HEK293 (cell line): Measurements from ENCODE around the gene PA2G4.

Experiments
- CTCF ChIA-PET: fragments of 350-600 bp; formaldehyde crosslinking; extraction: SDS; loops from one replicate; lab custom pipeline; 2021; ENCODE audit warnings: antibody characterized with exemption; lab: Yijun Ruan, JAX
- POLR2A ChIA-PET: fragments of 300-600 bp; formaldehyde crosslinking; extraction: SDS; loops from one replicate; lab custom pipeline; 2020; ENCODE audit warnings: antibody characterized with exemption, inconsistent platforms; lab: Yijun Ruan, JAX
- H3K27ac ChIP-seq: fragments of 200-500 bp; sonication (Bioruptor generic); 2 replicates; pipeline ENCODE4 v1.5.1; 2014; ENCODE audit warnings: low read depth, low read length, control low read depth, inconsistent platforms; ENCODE audit errors: extremely low read depth
- H3K36me3 ChIP-seq, 2 experiments: fragments of 200-500 bp in 1 of 2; sonication (Bioruptor generic) in 1 of 2; 1 replicate in 1 of 2; 2 replicates in 1 of 2; pipeline ENCODE4 v1.5.1; 2014 to 2017; ENCODE audit warnings: inconsistent platforms in 2 of 2, low read length in 2 of 2; ENCODE audit not compliant: control insufficient read depth in 2 of 2, insufficient read depth in 1 of 2
- H3K4me1 ChIP-seq: fragments of 200-500 bp; sonication (Bioruptor generic); 2 replicates; pipeline ENCODE4 v1.5.1; 2014; ENCODE audit warnings: mild to moderate bottlenecking, low read length, inconsistent platforms; ENCODE audit not compliant: control insufficient read depth, insufficient read depth
- H3K4me3 ChIP-seq: 2 replicates; pipeline ENCODE4 v1.5.1; 2011; ENCODE audit warnings: low read depth, mild to moderate bottlenecking, control low read depth, low read length, moderate library complexity
- H3K9me3 ChIP-seq: fragments of 200-500 bp; sonication (Bioruptor generic); 2 replicates; pipeline ENCODE4 v1.5.1; 2014; ENCODE audit warnings: low read depth, low read length, inconsistent platforms; ENCODE audit not compliant: control insufficient read depth, insufficient read depth
- GLIS2 ChIP-seq: fragments of 450-650 bp; formaldehyde crosslinking; IDR thresholded peaks from 2 replicates; pipeline ENCODE4 v1.5.1; 2016; ENCODE audit warnings: missing biosample characterization, missing genetic modification characterization
- INSM2 ChIP-seq: fragments of 450-650 bp; formaldehyde crosslinking; IDR thresholded peaks from 2 replicates; pipeline ENCODE4 v1.5.1; 2016; ENCODE audit warnings: missing biosample characterization, missing genetic modification characterization
- KLF10 ChIP-seq: fragments of 450-650 bp; IDR thresholded peaks from 2 replicates; pipeline ENCODE4 v1.5.1; 2018; ENCODE audit warnings: missing biosample characterization, mild to moderate bottlenecking, missing genetic modification characterization
- REPIN1 ChIP-seq: fragments of 450-650 bp; formaldehyde crosslinking; IDR thresholded peaks from 2 replicates; pipeline ENCODE4 v1.5.1; 2017; ENCODE audit warnings: missing biosample characterization, missing genetic modification characterization, low read depth
- TRIM28 ChIP-seq: IDR thresholded peaks from 2 replicates; pipeline ENCODE4 v1.6.1; 2011; ENCODE audit warnings: low read length, control low read depth, borderline replicate concordance
- TSHZ1 ChIP-seq: fragments of 450-650 bp; formaldehyde crosslinking; IDR thresholded peaks from 2 replicates; pipeline ENCODE4 v1.5.1; 2016; ENCODE audit warnings: missing biosample characterization, missing genetic modification characterization, borderline replicate concordance
- ZBTB1 ChIP-seq: fragments of 450-650 bp; formaldehyde crosslinking; IDR thresholded peaks from 2 replicates; pipeline ENCODE4 v1.5.1; 2016; ENCODE audit warnings: missing biosample characterization, missing genetic modification characterization
- ZBTB49 ChIP-seq: fragments of 450-650 bp; formaldehyde crosslinking; IDR thresholded peaks from 2 replicates; pipeline ENCODE4 v1.5.1; 2016; ENCODE audit warnings: missing biosample characterization, missing genetic modification characterization, low read depth
- ZFHX2 ChIP-seq: fragments of 450-650 bp; formaldehyde crosslinking; conservative IDR thresholded peaks from 2 replicates; pipeline ENCODE4 v1.5.1; 2016; ENCODE audit warnings: missing biosample characterization, missing genetic modification characterization
- ZNF18 ChIP-seq: fragments of 450-650 bp; formaldehyde crosslinking; IDR thresholded peaks from 2 replicates; pipeline ENCODE4 v1.5.1; 2016; ENCODE audit warnings: missing biosample characterization, missing genetic modification characterization
- ZNF223 ChIP-seq: fragments of 450-650 bp; formaldehyde crosslinking; IDR thresholded peaks from 2 replicates; pipeline ENCODE4 v1.5.1; 2016; ENCODE audit warnings: missing biosample characterization, missing genetic modification characterization
- ZNF24 ChIP-seq: fragments of 450-650 bp; formaldehyde crosslinking; IDR thresholded peaks from 2 replicates; pipeline ENCODE4 v1.5.1; 2016; ENCODE audit warnings: missing biosample characterization, missing genetic modification characterization
- ZNF777 ChIP-seq: fragments of 450-650 bp; formaldehyde crosslinking; IDR thresholded peaks from 2 replicates; pipeline ENCODE4 v1.5.1; 2017; ENCODE audit warnings: missing biosample characterization, missing genetic modification characterization, borderline replicate concordance
- ZNF843 ChIP-seq: fragments of 450-650 bp; formaldehyde crosslinking; IDR thresholded peaks from 2 replicates; pipeline ENCODE4 v1.5.1; 2016; ENCODE audit warnings: missing biosample characterization, missing genetic modification characterization
- ZSCAN18 ChIP-seq: fragments of 450-650 bp; formaldehyde crosslinking; IDR thresholded peaks from 2 replicates; pipeline ENCODE4 v1.5.1; 2016; ENCODE audit warnings: missing biosample characterization, missing genetic modification characterization
- ZSCAN5A ChIP-seq: fragments of 450-650 bp; formaldehyde crosslinking; IDR thresholded peaks from 2 replicates; pipeline ENCODE4 v1.5.1; 2016; ENCODE audit warnings: missing biosample characterization, missing genetic modification characterization
- TF ChIP-seq, protein P1 (sequence below): fragments of 450-650 bp; formaldehyde crosslinking; IDR thresholded peaks from 2 replicates; pipeline ENCODE4 v1.5.1; 2016; ENCODE audit warnings: missing biosample characterization, missing genetic modification characterization
- TF ChIP-seq, protein P2 (sequence below): fragments of 450-650 bp; formaldehyde crosslinking; IDR thresholded peaks from 2 replicates; pipeline ENCODE4 v1.5.1; 2016; ENCODE audit warnings: missing biosample characterization, missing genetic modification characterization
- TF ChIP-seq, protein P3 (sequence below): fragments of 450-650 bp; formaldehyde crosslinking; IDR thresholded peaks from 2 replicates; pipeline ENCODE4 v1.5.1; 2017; ENCODE audit warnings: missing biosample characterization, missing genetic modification characterization

The PA2G4 gene

GRCh38 chr12:56103823-56104108, 593 bp upstream of the PA2G4 start (continued):
- TF ChIP-seq ZSCAN5A (0 out of 2 replicates have a peak, but pooled peaks have one; percentile 20), TRIM28 (no peak), KLF10 (no peak), ZFHX2 (tag by site-specific recombination) (no peak), GLIS2 (tag by site-specific recombination) (no peak)
- TF ChIP-seq, protein P1, sequence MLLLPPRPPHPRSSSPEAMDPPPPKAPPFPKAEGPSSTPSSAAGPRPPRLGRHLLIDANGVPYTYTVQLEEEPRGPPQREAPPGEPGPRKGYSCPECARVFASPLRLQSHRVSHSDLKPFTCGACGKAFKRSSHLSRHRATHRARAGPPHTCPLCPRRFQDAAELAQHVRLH (tag by site-specific recombination): no peak

- peaks cover 32 to 55% of the 10 kb centered on the region in 2 experiments for H3K36me3 ChIP-seq
- 0 out of 2 replicates have a peak, but pooled peaks cover 2% of the 10 kb centered on the region for H3K4me1 ChIP-seq
- CTCF ChIA-PET: interaction anchor here (0.5 to 4.7 kb wide), 7 partner anchors 10 to 1238 kb away, joined by 4 to 27 read pairs (median 8); partner anchors contain the start of genes ERBB3, RNF41, RPL41 and SMARCC2
- H3K4me3 ChIP-seq: peak overlapping the region; percentile 82
- H3K9me3 ChIP-seq: no peaks in the 10 kb centered on the region
- H3K27ac ChIP-seq: peak overlapping the region; percentile 90
- POLR2A ChIA-PET: interaction anchor here (0.5 to 3.9 kb wide), 24 partner anchors 8 to 367 kb away, joined by 3 to 165 read pairs (median 7); partner anchors contain the start of genes ANKRD52, CNPY2, CS and ERBB3
- TF ChIP-seq ZNF18 (tag by site-specific recombination) (peak; percentile 38; the same call in 1 of the 2 replicates), ZNF24 (tag by site-specific recombination) (0 out of 2 replicates have a peak, but pooled peaks have one; percentile 17), ZSCAN18 (tag by site-specific recombination) (no peak), ZBTB49 (tag by site-specific recombination) (no peak), ZNF843 (tag by site-specific recombination) (no peak), REPIN1 (tag by site-specific recombination) (no peak), ZNF223 (peak; percentile 83), ZBTB1 (tag by site-specific recombination) (no peak), INSM2 (tag by site-specific recombination) (no peak), ZNF777 (tag by site-specific recombination) (no peak), TSHZ1 (tag by site-specific recombination) (peak; percentile 14; the same call in 1 of the 2 replicates)
- TF ChIP-seq, protein P2, sequence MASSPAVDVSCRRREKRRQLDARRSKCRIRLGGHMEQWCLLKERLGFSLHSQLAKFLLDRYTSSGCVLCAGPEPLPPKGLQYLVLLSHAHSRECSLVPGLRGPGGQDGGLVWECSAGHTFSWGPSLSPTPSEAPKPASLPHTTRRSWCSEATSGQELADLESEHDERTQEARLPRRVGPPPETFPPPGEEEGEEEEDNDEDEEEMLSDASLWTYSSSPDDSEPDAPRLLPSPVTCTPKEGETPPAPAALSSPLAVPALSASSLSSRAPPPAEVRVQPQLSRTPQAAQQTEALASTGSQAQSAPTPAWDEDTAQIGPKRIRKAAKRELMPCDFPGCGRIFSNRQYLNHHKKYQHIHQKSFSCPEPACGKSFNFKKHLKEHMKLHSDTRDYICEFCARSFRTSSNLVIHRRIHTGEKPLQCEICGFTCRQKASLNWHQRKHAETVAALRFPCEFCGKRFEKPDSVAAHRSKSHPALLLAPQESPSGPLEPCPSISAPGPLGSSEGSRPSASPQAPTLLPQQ (tag by site-specific recombination): peak; percentile 85
- TF ChIP-seq, protein P3, sequence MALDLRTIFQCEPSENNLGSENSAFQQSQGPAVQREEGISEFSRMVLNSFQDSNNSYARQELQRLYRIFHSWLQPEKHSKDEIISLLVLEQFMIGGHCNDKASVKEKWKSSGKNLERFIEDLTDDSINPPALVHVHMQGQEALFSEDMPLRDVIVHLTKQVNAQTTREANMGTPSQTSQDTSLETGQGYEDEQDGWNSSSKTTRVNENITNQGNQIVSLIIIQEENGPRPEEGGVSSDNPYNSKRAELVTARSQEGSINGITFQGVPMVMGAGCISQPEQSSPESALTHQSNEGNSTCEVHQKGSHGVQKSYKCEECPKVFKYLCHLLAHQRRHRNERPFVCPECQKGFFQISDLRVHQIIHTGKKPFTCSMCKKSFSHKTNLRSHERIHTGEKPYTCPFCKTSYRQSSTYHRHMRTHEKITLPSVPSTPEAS (tag by site-specific recombination): no peak
Observed at GRCh38 chr12:56104815-56105608, 653 bp downstream of the PA2G4 start.
